GM23338 (cell line): Measurements from ENCODE around the gene LEKR1.

Experiments
- CREB1 ChIP-seq: fragments of 250-450 bp; sonication (Bioruptor Pico); IDR thresholded peaks from 2 replicates; pipeline ENCODE4 v1.5.0; 2020; ENCODE audit warnings: low read depth, mild to moderate bottlenecking, moderate library complexity
- EZH2 ChIP-seq: fragments of 200-600 bp; sonication (generic); IDR thresholded peaks from one replicate; pipeline ENCODE4 v1.8.0; 2017; ENCODE audit warnings: antibody characterized with exemption, mild to moderate bottlenecking, low read depth; ENCODE audit not compliant: unreplicated experiment
- JUNB ChIP-seq: IDR thresholded peaks from one replicate; pipeline ENCODE4 v1.6.1; 2016; ENCODE audit warnings: antibody characterized with exemption; ENCODE audit not compliant: unreplicated experiment
- POLR2AphosphoS5 ChIP-seq: IDR thresholded peaks from 2 replicates; pipeline ENCODE4 v1.6.1; 2016; ENCODE audit warnings: antibody characterized with exemption, low read depth
- REST ChIP-seq: IDR thresholded peaks from one replicate; pipeline ENCODE4 v1.6.1; 2018; ENCODE audit warnings: antibody characterized with exemption; ENCODE audit not compliant: unreplicated experiment
- STAT1 ChIP-seq: IDR thresholded peaks from one replicate; pipeline ENCODE4 v1.6.1; 2016; ENCODE audit warnings: antibody characterized with exemption; ENCODE audit not compliant: unreplicated experiment
- TF ChIP-seq, protein P1 (sequence below), 2 experiments: fragments of 200-600 bp in 1 of 2; sonication (generic) in 1 of 2; conservative IDR thresholded peaks; 2 replicates each; pipeline versions ENCODE4 v1.5.1 to v1.6.1; 2016 to 2017; ENCODE audit warnings: antibody characterized with exemption in 2 of 2, low read depth in 2 of 2, mild to moderate bottlenecking in 2 of 2, moderate library complexity in 1 of 2
- TF ChIP-seq, protein P2 (sequence below): IDR thresholded peaks from 2 replicates; pipeline ENCODE4 v1.6.1; 2016; ENCODE audit warnings: antibody characterized with exemption

DNA sequence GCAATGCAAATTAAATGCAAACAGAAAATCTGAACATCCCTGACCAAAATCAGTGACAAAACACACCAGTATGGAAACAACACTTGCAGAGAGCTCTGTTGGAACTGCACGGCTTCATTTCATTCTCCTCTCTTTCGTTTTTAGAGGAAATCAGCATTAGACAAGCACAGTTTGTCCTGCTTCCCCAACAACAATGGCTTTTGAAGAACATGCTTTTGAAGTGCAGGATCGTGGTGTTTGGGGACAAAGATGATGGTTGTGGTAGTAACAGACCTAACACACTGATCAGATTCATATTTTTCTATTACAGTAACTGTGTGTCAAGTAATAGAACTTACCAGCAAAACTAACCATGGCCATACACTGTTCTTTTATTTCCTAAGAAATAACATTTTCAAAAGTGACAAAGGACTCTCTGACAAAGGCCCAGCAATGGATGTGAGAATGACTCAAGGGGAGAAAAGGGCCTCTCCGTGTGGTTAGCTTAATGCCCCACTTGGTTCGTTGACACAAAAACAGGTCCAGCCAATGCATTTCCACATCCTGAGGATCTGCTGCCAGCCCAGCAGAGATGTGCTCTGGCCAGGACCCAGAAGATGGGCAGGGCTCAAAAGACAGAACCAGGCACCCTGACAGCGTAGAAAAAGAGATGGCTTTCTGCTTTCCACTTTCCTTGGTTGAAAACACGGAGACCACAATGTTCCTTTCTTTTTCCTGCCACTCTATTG, 249.7 kb downstream of the LEKR1 start:
- TF ChIP-seq, protein P1, sequence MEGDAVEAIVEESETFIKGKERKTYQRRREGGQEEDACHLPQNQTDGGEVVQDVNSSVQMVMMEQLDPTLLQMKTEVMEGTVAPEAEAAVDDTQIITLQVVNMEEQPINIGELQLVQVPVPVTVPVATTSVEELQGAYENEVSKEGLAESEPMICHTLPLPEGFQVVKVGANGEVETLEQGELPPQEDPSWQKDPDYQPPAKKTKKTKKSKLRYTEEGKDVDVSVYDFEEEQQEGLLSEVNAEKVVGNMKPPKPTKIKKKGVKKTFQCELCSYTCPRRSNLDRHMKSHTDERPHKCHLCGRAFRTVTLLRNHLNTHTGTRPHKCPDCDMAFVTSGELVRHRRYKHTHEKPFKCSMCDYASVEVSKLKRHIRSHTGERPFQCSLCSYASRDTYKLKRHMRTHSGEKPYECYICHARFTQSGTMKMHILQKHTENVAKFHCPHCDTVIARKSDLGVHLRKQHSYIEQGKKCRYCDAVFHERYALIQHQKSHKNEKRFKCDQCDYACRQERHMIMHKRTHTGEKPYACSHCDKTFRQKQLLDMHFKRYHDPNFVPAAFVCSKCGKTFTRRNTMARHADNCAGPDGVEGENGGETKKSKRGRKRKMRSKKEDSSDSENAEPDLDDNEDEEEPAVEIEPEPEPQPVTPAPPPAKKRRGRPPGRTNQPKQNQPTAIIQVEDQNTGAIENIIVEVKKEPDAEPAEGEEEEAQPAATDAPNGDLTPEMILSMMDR (conservative IDR thresholded peaks at IDR 0.05; ENCODE audit: low read depth in 2 of 2) = no peak
- no peak for TF ChIP-seq EZH2
- no peak for TF ChIP-seq JUNB
- no peak for TF ChIP-seq REST
- no peak for TF ChIP-seq POLR2AphosphoS5
- no peak for TF ChIP-seq CREB1 (CRISPR knock-in tag)
- no peak for TF ChIP-seq STAT1
- TF ChIP-seq, protein P2, sequence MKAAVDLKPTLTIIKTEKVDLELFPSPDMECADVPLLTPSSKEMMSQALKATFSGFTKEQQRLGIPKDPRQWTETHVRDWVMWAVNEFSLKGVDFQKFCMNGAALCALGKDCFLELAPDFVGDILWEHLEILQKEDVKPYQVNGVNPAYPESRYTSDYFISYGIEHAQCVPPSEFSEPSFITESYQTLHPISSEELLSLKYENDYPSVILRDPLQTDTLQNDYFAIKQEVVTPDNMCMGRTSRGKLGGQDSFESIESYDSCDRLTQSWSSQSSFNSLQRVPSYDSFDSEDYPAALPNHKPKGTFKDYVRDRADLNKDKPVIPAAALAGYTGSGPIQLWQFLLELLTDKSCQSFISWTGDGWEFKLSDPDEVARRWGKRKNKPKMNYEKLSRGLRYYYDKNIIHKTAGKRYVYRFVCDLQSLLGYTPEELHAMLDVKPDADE = no peak
